Renal cortex interstitium (tissue), 11 donors: ENCODE results near the gene ZNF761. TPM values are rescaled to one million over a fixed set of nuclear protein-coding genes. Genes with fewer than 3 reads are reported as not detected.
"Not testable (repeated sequence)": the region's sequence is repeated elsewhere in the genome, so short reads cannot be mapped to it uniquely, and the experiment has no call there.

ENCODE experiments used
- DNase-seq, 11 donors: peaks; one replicate each; pipeline ENCODE4 v3.0.0-alpha.2; 2013; ENCODE audit warnings: low read depth in 9 of 11, low spot score in 4 of 11; ENCODE audit errors: extremely low read depth in 1 of 11
- polyA plus RNA-seq, 3 donors: library from polyadenylated mRNA; unstranded; fragments of 120-200 nt; gene quantifications; one replicate each; pipeline ENCODE4 v1.2.1, GENCODE V29; 2013; ENCODE audit not compliant: insufficient read length in 3 of 3

Gene ZNF761
- polyA plus RNA-seq, 3 donors = 12.3 to 13.7 (median 12.9) TPM

GRCh38 chr19:53443809-53444208 lies 12.0 kb downstream of the ZNF761 start:
- DNase-seq = not testable (repeated sequence)

DNA sequence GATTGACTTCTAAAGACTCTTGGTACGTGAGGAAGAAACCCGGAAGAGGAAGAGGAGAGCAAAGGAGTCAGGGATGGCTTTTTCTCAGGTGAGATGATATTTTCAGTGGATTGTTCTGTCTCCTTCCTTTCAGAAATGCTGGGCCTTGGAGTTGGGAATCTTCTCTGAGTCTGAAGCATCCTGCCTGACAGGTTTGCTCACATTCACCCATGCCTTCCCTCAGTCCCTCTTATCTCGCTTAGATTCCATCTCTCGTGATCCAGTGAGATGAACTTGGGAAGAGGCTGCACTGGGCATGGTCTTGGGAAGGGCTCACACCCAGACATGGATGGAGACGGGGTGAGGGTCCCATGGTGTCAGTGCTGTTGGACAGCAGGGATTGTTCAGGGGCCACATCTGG lies 15.4 kb downstream of the ZNF761 start:
- not testable (repeated sequence) for DNase-seq

DNA sequence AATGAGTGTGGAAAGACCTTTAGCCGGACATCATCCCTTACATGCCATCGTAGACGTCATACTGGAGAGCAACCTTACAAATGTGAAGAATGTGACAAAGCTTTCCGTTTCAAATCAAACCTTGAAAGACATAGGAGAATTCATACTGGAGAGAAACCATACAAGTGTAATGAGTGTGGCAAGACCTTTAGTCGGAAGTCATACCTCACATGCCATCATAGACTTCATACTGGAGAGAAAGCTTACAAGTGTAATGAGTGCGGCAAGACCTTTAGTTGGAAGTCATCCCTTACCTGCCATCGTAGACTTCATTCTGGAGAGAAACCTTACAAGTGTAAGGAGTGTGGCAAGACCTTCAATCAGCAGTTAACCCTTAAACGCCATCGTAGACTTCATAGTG lies 24.0 kb downstream of the ZNF761 start:
- no peak for DNase-seq

- DNase-seq = not testable (repeated sequence)
Measured at GRCh38 chr19:53460131-53460721, 28.4 kb downstream of the ZNF761 start.

DNA sequence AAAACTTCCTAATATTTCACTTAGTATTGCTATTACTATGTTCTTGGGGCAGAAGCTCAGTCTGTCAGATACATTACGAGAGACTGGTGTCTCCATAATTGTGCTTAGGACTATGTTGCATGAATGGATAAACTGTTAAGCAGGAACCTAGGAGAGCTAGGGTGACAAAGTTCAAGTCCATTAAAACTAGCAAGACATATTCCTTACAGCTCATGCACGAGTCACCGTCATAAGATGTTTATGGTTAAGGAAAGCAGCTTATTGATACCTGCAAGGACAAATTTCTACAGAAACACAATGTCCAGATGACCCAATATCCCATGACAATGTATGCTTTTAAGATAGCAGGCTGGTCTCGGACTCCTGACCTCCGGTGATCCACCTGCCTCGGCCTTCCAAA lies 30.1 kb downstream of the ZNF761 start:
- DNase-seq = no peak

DNA sequence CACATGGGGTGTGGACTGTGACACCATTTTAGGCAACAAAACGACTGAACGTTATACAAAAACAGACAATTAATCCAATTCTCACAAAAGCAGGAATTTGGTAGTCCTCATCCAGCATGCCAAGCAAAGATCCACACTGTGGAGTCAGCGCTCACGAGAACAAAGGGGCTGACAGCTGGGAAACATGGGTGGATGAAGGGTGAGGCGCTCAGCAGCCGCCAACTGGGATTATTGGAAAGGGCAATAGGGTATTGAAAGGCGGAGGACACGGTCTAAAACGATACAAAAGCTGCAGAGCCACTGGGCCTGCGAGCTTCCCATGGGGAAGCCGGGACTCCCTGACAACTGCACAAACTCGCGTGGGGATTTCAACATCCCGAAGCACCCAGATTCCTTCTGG lies 31.1 kb downstream of the ZNF761 start:
- DNase-seq = no peak

GRCh38 chr19:53463263-53463662 lies 31.5 kb downstream of the ZNF761 start:
- DNase-seq = peak in 4 of 11 donors; percentile 15 to 50 (median 23)

GRCh38 chr19:53466726-53467484 lies 35.1 kb downstream of the ZNF761 start:
- peak in 3 of 11 donors; percentile 6 to 24 (median 8) for DNase-seq

GRCh38 chr19:53467485-53468262 lies 35.9 kb downstream of the ZNF761 start, which contains the start of gene ZNF813:
TSS of gene ZNF813 (plus strand) at chr19:53467733. CDS start at chr19:53483823, 16,090 bp downstream.
- peak; percentile 70 to 95 (median 85) for DNase-seq

- not testable (repeated sequence) for DNase-seq
Measured at GRCh38 chr19:53468628-53469027, 36.8 kb downstream of the ZNF761 start.

DNA sequence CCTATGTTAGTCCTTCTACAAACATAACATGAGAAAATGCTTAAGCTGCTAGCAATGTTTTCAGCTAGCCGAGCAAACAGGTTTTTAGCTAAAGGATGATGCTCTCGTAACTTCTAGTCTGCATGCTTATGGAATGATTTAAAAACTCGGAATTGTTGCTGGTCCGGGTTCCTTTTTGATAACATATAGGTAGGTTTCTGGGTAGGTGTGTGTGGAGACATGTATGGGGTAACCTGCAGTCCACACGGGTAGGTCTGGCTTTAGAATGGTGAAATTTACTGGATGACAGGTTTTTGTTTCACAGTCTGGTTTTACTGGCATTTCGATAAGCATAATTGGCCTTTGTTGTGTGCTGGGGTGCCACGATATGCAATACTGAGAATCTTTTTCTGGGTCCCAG lies 40.1 kb downstream of the ZNF761 start:
- DNase-seq = no peak

DNA sequence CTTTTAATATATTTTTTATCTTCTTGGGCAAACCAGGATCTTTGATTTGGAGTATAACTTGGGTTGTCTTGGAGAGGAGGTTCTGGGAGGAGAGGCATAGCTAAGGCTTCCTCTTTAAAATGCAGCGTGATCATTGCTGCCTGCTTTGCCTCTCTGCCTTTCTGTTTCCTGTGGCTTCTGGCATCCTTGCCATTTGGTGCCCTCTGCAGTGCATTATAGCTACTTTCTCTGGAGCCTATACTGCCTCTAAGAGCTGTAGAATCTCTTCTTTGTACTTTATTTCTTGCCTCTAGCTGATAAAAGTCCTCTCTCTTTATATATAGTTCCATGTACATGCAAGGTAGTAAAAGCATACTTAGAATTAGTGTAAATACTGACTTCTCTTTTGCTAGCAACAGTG lies 43.0 kb downstream of the ZNF761 start:
- DNase-seq = not testable (repeated sequence)

- not testable (repeated sequence) for DNase-seq
Measured at GRCh38 chr19:53475470-53475869, 43.7 kb downstream of the ZNF761 start.

DNA sequence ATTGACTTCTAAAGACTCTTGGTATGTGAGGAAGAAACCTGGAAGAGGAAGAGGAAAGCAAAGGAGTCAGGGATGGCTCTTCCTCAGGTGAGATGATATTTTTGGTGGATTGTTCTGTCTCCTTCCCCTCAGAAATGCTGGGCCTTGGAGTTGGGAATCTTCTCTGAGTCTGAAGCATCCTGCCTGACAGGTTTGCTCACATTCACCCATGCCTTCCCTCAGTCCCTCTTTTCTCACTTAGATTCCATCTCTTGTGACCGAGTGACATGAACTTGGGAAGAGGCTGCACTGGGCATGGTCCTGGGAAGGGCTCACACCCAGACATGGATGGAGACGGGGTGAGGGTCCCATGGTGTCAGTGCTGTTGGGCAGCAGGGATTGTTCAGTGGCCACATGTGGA lies 52.0 kb downstream of the ZNF761 start:
- not testable (repeated sequence) for DNase-seq

- no peak for DNase-seq
Measured at GRCh38 chr19:53485046-53486004, 53.5 kb downstream of the ZNF761 start.

GRCh38 chr19:53492153-53492552 lies 60.4 kb downstream of the ZNF761 start:
- DNase-seq = no peak

DNA sequence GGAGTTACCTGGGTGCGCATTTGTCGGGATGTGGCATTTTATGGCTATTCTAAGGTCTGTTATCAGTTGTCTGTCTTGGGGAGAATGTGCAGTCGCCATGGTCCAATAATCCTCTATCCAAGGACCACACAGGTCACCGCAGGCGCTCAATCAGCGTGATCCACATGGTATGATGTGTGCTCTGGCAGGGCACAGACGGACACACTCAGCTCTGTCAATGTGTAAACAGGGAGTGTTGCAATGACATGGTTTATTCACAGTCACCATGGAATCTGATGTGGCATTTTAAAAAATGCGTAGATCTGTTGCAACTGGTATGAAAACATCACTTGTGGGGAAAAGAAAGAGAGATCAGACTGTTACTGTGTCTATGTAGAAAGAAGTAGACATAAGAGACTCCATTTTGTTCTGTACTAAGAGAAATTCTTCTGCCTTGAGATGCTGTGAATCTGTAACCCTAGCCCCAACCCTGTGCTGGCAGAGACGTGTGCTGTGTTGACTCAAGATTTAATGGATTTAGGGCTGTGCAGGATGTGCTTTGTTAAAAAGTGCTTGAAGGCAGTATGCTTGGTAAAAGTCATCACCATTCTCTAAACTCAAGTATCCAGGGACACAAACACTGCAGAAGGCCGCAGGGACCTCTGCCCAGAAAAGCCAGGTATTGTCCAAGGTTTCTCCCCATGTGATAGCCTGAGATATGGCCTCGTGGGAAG lies 65.7 kb downstream of the ZNF761 start:
- not testable (repeated sequence) for DNase-seq

DNA sequence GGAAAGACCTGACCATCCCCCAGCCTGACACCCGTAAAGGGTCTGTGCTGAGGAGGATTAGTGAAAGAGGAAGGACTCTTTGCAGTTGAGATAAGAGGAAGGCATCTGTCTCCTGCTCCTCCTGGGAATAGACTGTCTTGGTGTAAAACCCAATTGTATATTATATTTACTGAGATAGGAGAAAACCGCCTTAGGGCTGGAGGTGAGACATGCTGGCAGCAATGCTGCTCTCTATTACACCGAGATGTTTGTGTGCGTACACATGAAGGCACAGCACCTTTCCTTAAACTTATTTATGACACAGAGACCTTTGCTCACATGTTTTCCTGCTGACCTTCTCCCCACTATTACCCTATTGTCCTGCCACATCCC lies 66.2 kb downstream of the ZNF761 start:
- not testable (repeated sequence) for DNase-seq
